Mesenchymal stem cell (in vitro differentiated cells and primary cell): ENCODE measurements around the gene IRAG1.

Source experiments
- DNase-seq: peaks from one replicate; pipeline ENCODE4 v3.0.0-alpha.2; 2013
- H2AFZ ChIP-seq: one replicate; pipeline ENCODE4 v1.6.1; 2013; ENCODE audit warnings: low read depth, mild to moderate bottlenecking, control low read depth, inconsistent platforms, low read length, moderate library complexity
- H2AK5ac ChIP-seq: 2 replicates; pipeline ENCODE4 v1.6.1; 2013; ENCODE audit warnings: low read length, moderate library complexity, mild to moderate bottlenecking, inconsistent platforms; ENCODE audit not compliant: severe bottlenecking
- H2BK120ac ChIP-seq: one replicate; pipeline ENCODE4 v1.6.1; 2013; ENCODE audit warnings: low read depth, mild to moderate bottlenecking, inconsistent platforms, low read length, moderate library complexity
- H2BK12ac ChIP-seq, 2 experiments: one replicate each; pipeline ENCODE4 v1.6.1; 2013; ENCODE audit warnings: inconsistent platforms in 2 of 2, low read length in 2 of 2, mild to moderate bottlenecking in 2 of 2, moderate library complexity in 2 of 2, control low read depth in 1 of 2
- H2BK15ac ChIP-seq: one replicate; pipeline ENCODE4 v1.6.1; 2013; ENCODE audit warnings: mild to moderate bottlenecking, low read depth, inconsistent platforms; ENCODE audit not compliant: poor library complexity, severe bottlenecking
- H2BK5ac ChIP-seq: 2 replicates; pipeline ENCODE4 v1.6.1; 2013; ENCODE audit warnings: low read depth, mild to moderate bottlenecking, low read length, control low read depth, inconsistent platforms; ENCODE audit not compliant: poor library complexity, severe bottlenecking
- H3K14ac ChIP-seq, 2 experiments: one replicate each; pipeline ENCODE4 v1.6.1; 2013; ENCODE audit warnings: inconsistent platforms in 2 of 2, low read length in 2 of 2, control low read depth in 1 of 2, mild to moderate bottlenecking in 1 of 2, moderate library complexity in 1 of 2
- H3K18ac ChIP-seq, 2 experiments: one replicate each; pipeline ENCODE4 v1.6.1; 2013; ENCODE audit warnings: inconsistent platforms in 2 of 2, low read length in 2 of 2, control low read depth in 1 of 2, low read depth in 1 of 2, mild to moderate bottlenecking in 1 of 2
- H3K23ac ChIP-seq, 2 experiments: one replicate each; pipeline ENCODE4 v1.6.1; 2013; ENCODE audit warnings: inconsistent platforms in 2 of 2, low read length in 2 of 2, mild to moderate bottlenecking in 2 of 2, moderate library complexity in 2 of 2, control low read depth in 1 of 2
- H3K27ac ChIP-seq: 2 replicates; pipeline ENCODE4 v1.5.1; 2013; ENCODE audit warnings: mild to moderate bottlenecking, moderate library complexity, low read length, control low read depth, inconsistent platforms; ENCODE audit not compliant: poor library complexity, severe bottlenecking
- H3K27me3 ChIP-seq, 2 experiments: 2 replicates each; pipeline versions ENCODE4 v1.6.1 to v1.7.0; 2013; ENCODE audit warnings: low read length in 2 of 2, mild to moderate bottlenecking in 2 of 2, moderate library complexity in 2 of 2, control low read depth in 1 of 2, inconsistent platforms in 1 of 2; ENCODE audit not compliant: control insufficient read depth in 1 of 2, insufficient read depth in 1 of 2
- H3K36me3 ChIP-seq, 2 experiments: 2 replicates each; pipeline versions ENCODE4 v1.6.1 to v1.7.0; 2013; ENCODE audit warnings: low read length in 2 of 2, control low read depth in 1 of 2, inconsistent platforms in 1 of 2, low read depth in 1 of 2, mild to moderate bottlenecking in 1 of 2; ENCODE audit not compliant: insufficient read depth in 2 of 2, control insufficient read depth in 1 of 2
- H3K4ac ChIP-seq, 2 experiments: one replicate each; pipeline ENCODE4 v1.6.1; 2013; ENCODE audit warnings: inconsistent platforms in 2 of 2, low read length in 2 of 2, mild to moderate bottlenecking in 2 of 2, moderate library complexity in 2 of 2, control low read depth in 1 of 2, low read depth in 1 of 2
- H3K4me1 ChIP-seq: 2 replicates; pipeline ENCODE4 v1.6.1; 2013; ENCODE audit warnings: low read depth, low read length, control low read depth; ENCODE audit not compliant: control insufficient read depth, insufficient read depth
- H3K4me2 ChIP-seq: 2 replicates; pipeline ENCODE4 v1.6.1; 2013; ENCODE audit warnings: low read length, mild to moderate bottlenecking, inconsistent platforms; ENCODE audit not compliant: poor library complexity, severe bottlenecking
- H3K4me3 ChIP-seq, 2 experiments: 2 replicates each; pipeline versions ENCODE4 v1.5.1 to v1.7.0; 2013; ENCODE audit warnings: low read length in 2 of 2, mild to moderate bottlenecking in 2 of 2, control low read depth in 1 of 2, low read depth in 1 of 2; ENCODE audit not compliant: insufficient read depth in 1 of 2
- H3K79me1 ChIP-seq: replicated peaks from 2 replicates; pipeline ENCODE4 v1.6.1; 2013; ENCODE audit warnings: mild to moderate bottlenecking, control low read depth, low read length, inconsistent platforms; ENCODE audit not compliant: poor library complexity, severe bottlenecking
- H3K9ac ChIP-seq: 2 replicates; pipeline ENCODE4 v1.7.0; 2013; ENCODE audit warnings: mild to moderate bottlenecking, low read length, moderate library complexity
- H3K9me3 ChIP-seq: 2 replicates; pipeline ENCODE4 v1.7.0; 2013; ENCODE audit warnings: mild to moderate bottlenecking, low read length; ENCODE audit not compliant: control insufficient read depth
- H4K8ac ChIP-seq: one replicate; pipeline ENCODE4 v1.6.1; 2013; ENCODE audit warnings: inconsistent platforms, mild to moderate bottlenecking, low read length, moderate library complexity
- H4K91ac ChIP-seq: one replicate; pipeline ENCODE4 v1.6.1; 2013; ENCODE audit warnings: mild to moderate bottlenecking, low read length, inconsistent platforms
- WGBS: methylation state at CpG from one replicate; pipeline ENCODE4 v1.1.7; 2013; ENCODE audit warnings: mixed read lengths; 5-methylcytosine and 5-hydroxymethylcytosine counted together

Gene IRAG1

GRCh38 chr11:10699072-10699471 is 5.5 kb upstream of the IRAG1 start:
- H3K23ac ChIP-seq: no peak overlapping the region
- no peak for DNase-seq
- no peak overlapping the region for H3K4ac ChIP-seq
- H2BK15ac ChIP-seq: no peak overlapping the region
- no peak overlapping the region for H2BK5ac ChIP-seq
- H3K27ac ChIP-seq: no peak overlapping the region
- no peak overlapping the region for H4K91ac ChIP-seq
- H3K4me1 ChIP-seq: peaks cover 3% of the 10 kb centered on the region
- no peak overlapping the region for H3K4me2 ChIP-seq
- H4K8ac ChIP-seq: no peak overlapping the region
- H2AK5ac ChIP-seq: no peak overlapping the region
- no peaks in the 10 kb centered on the region for H3K79me1 ChIP-seq
- no peaks in the 10 kb centered on the region for H3K36me3 ChIP-seq
- H3K18ac ChIP-seq: no peak overlapping the region
- WGBS: 96% methylated on average over 3 of the region's 3 CpGs
- H3K4me3 ChIP-seq: no peak overlapping the region
- H2BK12ac ChIP-seq: no peak overlapping the region
- H3K27me3 ChIP-seq: no peaks in the 10 kb centered on the region
- peaks cover 10% of the 10 kb centered on the region for H3K9me3 ChIP-seq
- H2BK120ac ChIP-seq: no peak overlapping the region
- H2AFZ ChIP-seq: no peak overlapping the region
- H3K9ac ChIP-seq: no peak overlapping the region
- H3K14ac ChIP-seq: no peak overlapping the region

GRCh38 chr11:10697323-10697620 is 3.7 kb upstream of the IRAG1 start:
- Histone ChIP-seq H2AK5ac (no peak overlapping the region), H2BK5ac (no peak overlapping the region)
- 91% methylated on average over 2 of the region's 2 CpGs for WGBS

GRCh38 chr11:10696468-10697322 is 3.1 kb upstream of the IRAG1 start:
- H2BK120ac ChIP-seq: no peak overlapping the region
- H3K14ac ChIP-seq: no peak overlapping the region
- H3K4me1 ChIP-seq: peaks cover 16% of the 10 kb centered on the region
- WGBS: 92% methylated on average over 9 of the region's 9 CpGs
- H2BK15ac ChIP-seq: no peak overlapping the region
- H3K4me2 ChIP-seq: no peak overlapping the region
- no peak overlapping the region for H2BK5ac ChIP-seq
- H3K79me1 ChIP-seq: peaks cover under 1% of the 10 kb centered on the region
- H3K23ac ChIP-seq: no peak overlapping the region
- no peak overlapping the region for H3K9ac ChIP-seq
- no peaks in the 10 kb centered on the region for H3K27me3 ChIP-seq
- H3K4ac ChIP-seq: no peak overlapping the region
- no peaks in the 10 kb centered on the region for H3K36me3 ChIP-seq
- DNase-seq: no peak
- H2AFZ ChIP-seq: no peak overlapping the region
- no peak overlapping the region for H3K27ac ChIP-seq
- H4K91ac ChIP-seq: no peak overlapping the region
- H4K8ac ChIP-seq: no peak overlapping the region
- peaks cover 10% of the 10 kb centered on the region for H3K9me3 ChIP-seq
- peak overlapping the region in 1 of 2 experiments; percentile 57 for H2BK12ac ChIP-seq
- no peak overlapping the region for H2AK5ac ChIP-seq
- peak overlapping the region in 1 of 2 experiments; percentile 89 for H3K18ac ChIP-seq
- H3K4me3 ChIP-seq: no peak overlapping the region

More at GRCh38 chr11:10697323-10697620, 3.7 kb upstream of the IRAG1 start:
- Histone ChIP-seq H3K9me3 (peaks cover 10% of the 10 kb centered on the region), H3K14ac (peak overlapping the region in 1 of 2 experiments; percentile 56), H3K36me3 (no peaks in the 10 kb centered on the region), H3K4me2 (no peak overlapping the region), H3K27me3 (no peaks in the 10 kb centered on the region), H3K4me3 (no peak overlapping the region), H3K27ac (no peak overlapping the region), H3K4me1 (peaks cover 16% of the 10 kb centered on the region), H2BK120ac (no peak overlapping the region), H4K91ac (no peak overlapping the region), H3K23ac (no peak overlapping the region), H3K79me1 (no peaks in the 10 kb centered on the region), H2BK12ac (peak overlapping the region in 1 of 2 experiments; percentile 57), H3K18ac (peak overlapping the region in 1 of 2 experiments; percentile 89), H2AFZ (no peak overlapping the region), H4K8ac (no peak overlapping the region), H3K9ac (no peak overlapping the region), H3K4ac (peak overlapping the region in 1 of 2 experiments; percentile 53), H2BK15ac (no peak overlapping the region)
- no peak for DNase-seq

GRCh38 chr11:10695833-10696232 is 2.3 kb upstream of the IRAG1 start:
- Histone ChIP-seq H3K9me3 (peaks cover 9% of the 10 kb centered on the region), H2BK12ac (no peak overlapping the region), H2BK15ac (no peak overlapping the region), H3K4ac (no peak overlapping the region), H3K23ac (no peak overlapping the region), H3K27me3 (no peaks in the 10 kb centered on the region), H4K8ac (no peak overlapping the region), H3K14ac (no peak overlapping the region), H2BK5ac (no peak overlapping the region), H3K4me1 (peaks cover 18% of the 10 kb centered on the region), H2AFZ (no peak overlapping the region), H3K27ac (no peak overlapping the region), H2BK120ac (no peak overlapping the region), H2AK5ac (no peak overlapping the region), H3K4me3 (no peak overlapping the region), H3K9ac (no peak overlapping the region), H3K79me1 (peaks cover 1% of the 10 kb centered on the region), H4K91ac (no peak overlapping the region), H3K4me2 (no peak overlapping the region), H3K18ac (no peak overlapping the region), H3K36me3 (no peaks in the 10 kb centered on the region)
- WGBS: 7% methylated on average over 3 of the region's 3 CpGs
- DNase-seq: peak; percentile 72
